NCI-H2196 (cell line): ENCODE measurements around the gene DNAAF1.
A peak's percentile ranks its signal among the peaks of the same experiment; 100 is the strongest.
"Not testable (repeated sequence)": the region's sequence is repeated elsewhere in the genome, so short reads cannot be mapped to it uniquely, and the experiment has no call there.

Experiments used
- DNase-seq: peaks from one replicate; lab custom pipeline; 2025; ENCODE audit not compliant: unreplicated experiment; lab: John Stamatoyannopoulos, UW

The DNAAF1 gene

GRCh38 chr16:84144859-84145639, at the start of gene DNAAF1, which contains the start of gene HSDL1:
Gene DNAAF1, plus strand, starts transcription at chr16:84145308. Its CDS starts 133 bp downstream, at chr16:84145441.
Gene HSDL1, minus strand, starts transcription at chr16:84145177. Its CDS starts 13,856 bp downstream, at chr16:84131321.
- peak; percentile 87 for DNase-seq

- no peak for DNase-seq
Measured at GRCh38 chr16:84095466-84095865, 49.6 kb upstream of the DNAAF1 start.

- DNase-seq = peak; percentile 25
Measured at GRCh38 chr16:84096447-84097005, 48.6 kb upstream of the DNAAF1 start.

GRCh38 chr16:84098939-84099338, 46.2 kb upstream of the DNAAF1 start:
- no peak for DNase-seq

GRCh38 chr16:84103678-84104077, 41.4 kb upstream of the DNAAF1 start:
- DNase-seq = no peak

- DNase-seq = no peak
Measured at GRCh38 chr16:84104231-84104630, 40.9 kb upstream of the DNAAF1 start.

- DNase-seq = no peak
Measured at GRCh38 chr16:84105301-84105815, 39.8 kb upstream of the DNAAF1 start.

- no peak for DNase-seq
Measured at GRCh38 chr16:84105948-84106740, 39.0 kb upstream of the DNAAF1 start.

GRCh38 chr16:84107921-84108320, 37.2 kb upstream of the DNAAF1 start:
- no peak for DNase-seq

- no peak for DNase-seq
Measured at GRCh38 chr16:84109598-84110335, 35.3 kb upstream of the DNAAF1 start.

- no peak for DNase-seq
Measured at GRCh38 chr16:84110527-84110926, 34.6 kb upstream of the DNAAF1 start.

GRCh38 chr16:84111525-84111924, 33.6 kb upstream of the DNAAF1 start:
- no peak for DNase-seq

- DNase-seq = not testable (repeated sequence)
Measured at GRCh38 chr16:84111949-84112348, 33.2 kb upstream of the DNAAF1 start.

- DNase-seq = no peak
Measured at GRCh38 chr16:84115919-84116719, 29.0 kb upstream of the DNAAF1 start.

GRCh38 chr16:84116720-84117493, 28.2 kb upstream of the DNAAF1 start, which contains the start of gene MBTPS1:
Gene MBTPS1, minus strand, starts transcription at chr16:84116942. Its CDS starts 15,159 bp downstream, at chr16:84101783.
- peak; percentile 91 for DNase-seq

- no peak for DNase-seq
Measured at GRCh38 chr16:84117494-84117843, 27.6 kb upstream of the DNAAF1 start.

- DNase-seq = not testable (repeated sequence)
Measured at GRCh38 chr16:84118315-84118714, 26.8 kb upstream of the DNAAF1 start.

GRCh38 chr16:84119368-84119767, 25.7 kb upstream of the DNAAF1 start:
- no peak for DNase-seq

- no peak for DNase-seq
Measured at GRCh38 chr16:84120023-84120422, 25.1 kb upstream of the DNAAF1 start.
